ENCODE results near the gene HBM. TPM values are rescaled to one million over a fixed set of nuclear protein-coding genes. Genes with fewer than 3 reads are reported as not detected.

HBM gene
- total and polyA plus RNA-seq, 2 experiments from 2014 or later = not detected

DNA sequence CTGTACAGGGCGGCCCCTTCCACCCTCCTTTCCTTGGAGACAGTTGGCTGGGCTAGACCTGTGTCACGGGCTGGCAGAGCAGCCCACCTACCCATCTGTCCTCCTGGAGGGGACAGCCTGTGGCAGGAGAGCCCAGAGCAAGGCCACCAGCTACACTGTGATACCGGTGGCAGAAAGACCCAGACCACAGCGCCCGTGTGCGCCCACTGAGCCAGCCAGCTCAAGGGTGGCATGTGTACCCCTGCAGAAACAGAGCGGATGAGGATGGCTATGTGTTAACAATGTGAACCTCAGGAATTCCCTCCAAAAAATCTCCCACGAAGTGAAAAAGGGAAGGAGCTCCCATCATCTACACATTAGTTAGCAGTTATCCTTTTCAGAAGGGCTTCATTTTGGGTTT, 21.6 kb downstream of the HBM start:
- H3K9me3 ChIP-seq (ENCODE audit: low read depth) = no peaks in the 10 kb centered on the region
- H3K27ac ChIP-seq = no peak overlapping the region
- no peak for DNase-seq (ENCODE audit: low read depth in 1 of 2, low spot score in 1 of 2)
- H3K4me3 ChIP-seq = no peak overlapping the region
- H3K4me1 ChIP-seq (ENCODE audit: low read depth) = no peaks in the 10 kb centered on the region
- H3K36me3 ChIP-seq = peaks cover 37% of the 10 kb centered on the region
- TF ChIP-seq CTCF (IDR thresholded peaks at IDR 0.05; ENCODE audit: low read depth, low read length) = no peak
- no peaks in the 10 kb centered on the region for H3K27me3 ChIP-seq

DNA sequence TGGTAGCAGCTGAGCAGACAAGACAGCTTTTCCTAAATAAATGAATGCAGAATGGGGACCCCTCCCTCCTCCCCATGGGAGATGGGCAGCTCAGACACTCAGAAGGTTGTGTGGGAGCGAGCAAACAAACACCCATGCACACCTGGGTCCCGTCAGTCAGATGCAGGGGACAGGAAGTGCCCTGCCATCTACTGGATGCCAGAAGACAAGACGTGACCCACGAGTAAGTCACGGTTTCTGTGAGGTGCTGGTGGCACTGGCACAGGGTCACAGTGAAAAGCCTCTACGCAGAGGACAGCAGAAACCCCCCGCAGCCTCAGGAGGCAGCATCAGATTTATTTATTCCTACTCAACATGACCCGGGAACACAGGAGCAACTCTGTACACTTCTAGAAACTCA, 22.9 kb downstream of the HBM start:
- DNase-seq (ENCODE audit: low read depth in 1 of 2, low spot score in 1 of 2) = no peak
- Histone ChIP-seq H3K4me3 (no peak overlapping the region), H3K4me1 (ENCODE audit: low read depth) (no peaks in the 10 kb centered on the region), H3K36me3 (peaks cover 48% of the 10 kb centered on the region), H3K9me3 (ENCODE audit: low read depth) (no peaks in the 10 kb centered on the region), H3K27ac (no peak overlapping the region), H3K27me3 (no peaks in the 10 kb centered on the region)
- TF ChIP-seq CTCF (IDR thresholded peaks at IDR 0.05; ENCODE audit: low read depth, low read length) = no peak

GRCh38 chr16:189604-190186, 23.9 kb downstream of the HBM start:
- TF ChIP-seq CTCF (IDR thresholded peaks at IDR 0.05; ENCODE audit: low read depth, low read length) = no peak
- Histone ChIP-seq H3K9me3 (ENCODE audit: low read depth) (no peaks in the 10 kb centered on the region), H3K27ac (no peak overlapping the region), H3K4me3 (no peak overlapping the region), H3K27me3 (no peaks in the 10 kb centered on the region), H3K4me1 (ENCODE audit: low read depth) (no peaks in the 10 kb centered on the region), H3K36me3 (peaks cover 56% of the 10 kb centered on the region)
- DNase-seq (ENCODE audit: low read depth in 1 of 2, low spot score in 1 of 2) = no peak

DNA sequence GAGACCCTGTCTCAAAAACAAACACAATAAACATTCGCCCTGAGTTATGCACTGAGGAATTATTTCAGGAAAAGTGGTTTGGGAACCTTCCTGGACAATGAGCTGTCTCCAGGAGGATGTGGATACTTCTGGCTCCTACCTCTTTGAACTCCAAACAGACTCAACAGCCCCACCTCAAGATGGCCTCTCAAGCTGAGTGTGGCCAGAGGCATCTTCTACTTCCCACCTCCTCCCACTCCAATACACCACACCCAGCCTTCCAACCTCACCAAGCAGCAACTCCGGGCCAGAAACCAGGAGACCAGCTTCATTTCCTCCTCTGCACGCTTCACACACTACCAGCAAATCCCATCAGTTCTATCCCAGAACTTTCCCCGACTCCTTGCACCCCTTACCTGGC, 26.1 kb downstream of the HBM start:
- H3K27me3 ChIP-seq = no peaks in the 10 kb centered on the region
- no peak for TF ChIP-seq CTCF (IDR thresholded peaks at IDR 0.05; ENCODE audit: low read depth, low read length)
- H3K27ac ChIP-seq = no peak overlapping the region
- no peak for DNase-seq (ENCODE audit: low read depth in 1 of 2, low spot score in 1 of 2)
- H3K36me3 ChIP-seq = peaks cover 75% of the 10 kb centered on the region
- H3K9me3 ChIP-seq (ENCODE audit: low read depth) = no peaks in the 10 kb centered on the region
- H3K4me1 ChIP-seq (ENCODE audit: low read depth) = no peaks in the 10 kb centered on the region
- H3K4me3 ChIP-seq = no peak overlapping the region

- H3K27ac ChIP-seq = no peak overlapping the region
- no peak for DNase-seq (ENCODE audit: low read depth in 1 of 2, low spot score in 1 of 2)
- no peaks in the 10 kb centered on the region for H3K27me3 ChIP-seq
- TF ChIP-seq CTCF (IDR thresholded peaks at IDR 0.05; ENCODE audit: low read depth, low read length) = no peak
- no peak overlapping the region for H3K4me3 ChIP-seq
- H3K4me1 ChIP-seq (ENCODE audit: low read depth) = no peaks in the 10 kb centered on the region
- H3K9me3 ChIP-seq (ENCODE audit: low read depth) = no peaks in the 10 kb centered on the region
- peaks cover 75% of the 10 kb centered on the region for H3K36me3 ChIP-seq
Measured at GRCh38 chr16:192686-193085, 26.9 kb downstream of the HBM start.

DNA sequence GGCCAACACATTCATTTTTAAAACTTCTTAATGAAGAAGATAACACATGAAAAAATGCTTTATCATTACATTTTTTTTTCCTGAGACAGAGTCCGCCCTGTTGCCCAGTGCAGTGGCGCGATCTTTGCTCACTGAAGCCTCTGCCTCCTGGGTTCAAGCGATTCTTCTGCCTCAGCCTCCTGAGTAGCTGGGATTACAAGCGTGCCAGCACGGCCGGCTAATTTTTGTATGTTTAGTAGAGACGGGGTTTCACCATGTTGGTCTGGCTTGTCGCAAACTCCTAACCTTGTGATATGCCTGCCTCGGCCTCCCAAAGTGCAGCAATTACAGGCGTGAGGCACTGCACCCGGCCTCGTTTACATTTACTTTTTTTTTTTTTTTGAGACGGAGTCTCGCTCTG, 27.7 kb downstream of the HBM start:
- DNase-seq (ENCODE audit: low read depth in 1 of 2, low spot score in 1 of 2) = no peak
- no peak for TF ChIP-seq CTCF (IDR thresholded peaks at IDR 0.05; ENCODE audit: low read depth, low read length)
- H3K9me3 ChIP-seq (ENCODE audit: low read depth) = no peaks in the 10 kb centered on the region
- no peaks in the 10 kb centered on the region for H3K27me3 ChIP-seq
- H3K36me3 ChIP-seq = peaks cover 76% of the 10 kb centered on the region
- no peaks in the 10 kb centered on the region for H3K4me1 ChIP-seq (ENCODE audit: low read depth)
- H3K27ac ChIP-seq = no peak overlapping the region
- no peak overlapping the region for H3K4me3 ChIP-seq

Measured in cardiac muscle cell (in vitro differentiated cells and primary cell).